NCI-H2029 treated with DMSO at 0.1 percent for 48 hours (cell line): ENCODE data around the gene ACOT6.
"Not testable (repeated sequence)": the region's sequence is repeated elsewhere in the genome, so short reads cannot be mapped to it uniquely, and the experiment has no call there.

Experiments used
- DNase-seq: peaks from one replicate; lab custom pipeline; 2025; lab: John Stamatoyannopoulos, UW

Gene ACOT6, protein sequence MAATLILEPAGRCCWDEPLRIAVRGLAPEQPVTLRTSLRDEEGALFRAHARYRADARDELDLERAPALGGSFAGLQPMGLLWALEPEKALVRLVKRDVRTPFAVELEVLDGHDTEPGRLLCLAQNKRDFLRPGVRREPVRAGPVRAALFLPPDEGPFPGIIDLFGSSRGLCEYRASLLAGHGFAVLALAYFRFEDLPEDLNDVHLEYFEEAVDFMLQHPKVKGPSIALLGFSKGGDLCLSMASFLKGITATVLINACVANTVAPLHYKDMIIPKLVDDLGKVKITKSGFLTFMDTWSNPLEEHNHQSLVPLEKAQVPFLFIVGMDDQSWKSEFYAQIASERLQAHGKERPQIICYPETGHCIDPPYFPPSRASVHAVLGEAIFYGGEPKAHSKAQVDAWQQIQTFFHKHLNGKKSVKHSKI

DNA sequence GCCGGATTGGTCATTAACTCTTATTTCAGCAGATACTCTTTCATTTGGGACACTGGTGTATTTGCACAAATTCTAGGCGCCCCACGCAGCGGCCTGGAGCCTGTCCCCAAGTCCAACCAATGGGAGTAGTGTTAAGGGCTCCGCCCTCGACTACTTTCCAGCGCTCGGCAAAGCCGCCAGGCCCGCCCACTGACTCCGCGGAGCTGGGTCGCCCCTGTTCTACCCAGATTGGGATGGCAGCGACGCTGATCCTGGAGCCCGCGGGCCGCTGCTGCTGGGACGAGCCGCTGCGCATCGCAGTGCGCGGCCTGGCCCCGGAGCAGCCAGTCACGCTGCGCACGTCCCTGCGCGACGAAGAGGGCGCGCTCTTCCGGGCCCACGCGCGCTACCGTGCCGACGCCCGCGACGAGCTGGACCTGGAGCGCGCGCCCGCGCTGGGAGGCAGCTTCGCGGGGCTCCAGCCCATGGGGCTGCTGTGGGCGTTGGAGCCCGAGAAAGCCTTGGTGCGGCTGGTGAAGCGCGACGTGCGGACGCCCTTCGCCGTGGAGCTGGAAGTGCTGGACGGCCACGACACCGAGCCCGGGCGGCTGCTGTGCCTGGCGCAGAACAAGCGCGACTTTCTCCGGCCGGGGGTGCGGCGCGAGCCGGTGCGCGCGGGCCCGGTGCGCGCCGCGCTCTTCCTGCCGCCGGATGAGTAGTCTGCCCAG lies at the start of gene ACOT6:
Gene ACOT6, plus strand, starts transcription at position 179 of the 707 bp plus-strand sequence. Its CDS starts 55 bp downstream, at position 234.
- no peak for DNase-seq

DNA sequence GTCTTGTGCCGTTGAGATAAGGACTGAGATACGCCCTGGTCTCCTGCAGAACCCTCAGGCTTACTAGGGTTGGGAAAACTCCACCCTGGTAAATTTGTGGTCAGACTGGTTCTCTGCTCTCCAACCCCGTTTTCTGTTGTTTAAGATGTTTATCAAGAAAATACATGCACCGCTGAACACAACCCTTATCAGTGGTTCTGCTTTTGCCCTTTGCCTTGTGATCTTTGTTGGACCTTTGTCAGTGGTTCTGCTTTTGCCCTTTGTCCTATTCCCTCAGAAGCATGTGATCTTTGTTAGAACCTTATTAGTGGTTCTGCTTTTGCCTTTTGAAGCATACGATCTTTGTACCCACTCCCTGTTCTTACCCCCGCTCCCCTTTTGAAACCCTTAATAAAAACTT lies 49.6 kb upstream of the ACOT6 start:
- not testable (repeated sequence) for DNase-seq

DNA sequence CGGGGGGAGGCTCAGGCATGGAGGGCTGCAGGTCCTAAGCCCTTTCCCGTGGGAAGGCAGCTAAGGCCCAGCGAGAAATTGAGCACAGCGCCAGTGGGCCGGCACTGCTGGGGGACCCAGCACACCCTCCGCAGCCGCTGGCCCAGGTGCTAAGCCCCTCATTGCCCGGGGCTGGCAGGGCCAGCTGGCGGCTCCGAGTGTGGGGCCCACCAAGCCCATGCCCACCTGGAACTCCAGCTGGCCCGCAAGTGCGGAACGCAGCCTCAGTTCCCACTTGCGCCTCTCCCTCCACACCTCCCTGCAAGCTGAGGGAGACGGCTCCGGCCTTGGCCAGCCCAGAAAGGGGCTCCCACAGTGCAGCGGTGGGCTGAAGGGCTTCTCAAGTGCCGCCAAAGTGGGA lies 45.9 kb upstream of the ACOT6 start:
- not testable (repeated sequence) for DNase-seq

DNA sequence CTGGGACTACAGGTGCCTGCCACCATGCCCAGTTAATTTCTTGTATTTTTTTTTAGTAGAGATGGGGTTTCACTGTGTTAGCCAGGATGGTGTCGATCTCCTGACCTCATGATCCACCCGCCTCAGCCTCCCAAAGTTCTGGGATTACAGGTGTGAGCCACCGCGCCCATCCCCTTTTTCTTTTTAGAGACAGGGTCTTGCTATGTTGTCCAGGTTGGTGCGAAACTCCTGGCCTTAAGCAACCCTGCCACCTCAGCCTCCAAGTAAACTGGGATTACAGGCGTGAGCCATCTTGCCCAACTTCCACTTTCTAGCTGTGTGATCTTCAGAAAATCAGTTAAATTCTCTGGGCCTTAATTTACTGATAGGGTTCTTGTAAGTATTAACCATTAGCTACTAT lies 45.4 kb upstream of the ACOT6 start:
- DNase-seq, result not testable (repeated sequence)

DNA sequence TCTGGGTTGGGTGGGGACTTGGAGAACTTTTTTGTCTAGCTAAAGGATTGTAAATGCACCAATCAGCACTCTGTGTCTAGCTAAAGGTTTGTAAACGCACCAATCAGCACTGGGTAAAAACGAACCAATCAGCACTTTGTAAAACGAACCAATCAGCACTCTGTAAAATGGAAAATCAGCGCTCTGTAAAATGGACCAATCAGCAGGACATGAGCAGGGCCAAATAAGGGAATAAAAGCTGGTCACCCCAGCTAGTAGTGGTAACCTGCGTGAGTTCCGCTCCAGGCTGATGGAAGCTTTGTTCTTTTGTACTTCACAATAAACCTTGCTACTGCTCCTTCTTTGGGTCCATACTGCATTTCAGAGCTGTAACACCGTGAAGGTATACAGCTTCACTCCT lies 45.0 kb upstream of the ACOT6 start:
- DNase-seq, result no peak

DNA sequence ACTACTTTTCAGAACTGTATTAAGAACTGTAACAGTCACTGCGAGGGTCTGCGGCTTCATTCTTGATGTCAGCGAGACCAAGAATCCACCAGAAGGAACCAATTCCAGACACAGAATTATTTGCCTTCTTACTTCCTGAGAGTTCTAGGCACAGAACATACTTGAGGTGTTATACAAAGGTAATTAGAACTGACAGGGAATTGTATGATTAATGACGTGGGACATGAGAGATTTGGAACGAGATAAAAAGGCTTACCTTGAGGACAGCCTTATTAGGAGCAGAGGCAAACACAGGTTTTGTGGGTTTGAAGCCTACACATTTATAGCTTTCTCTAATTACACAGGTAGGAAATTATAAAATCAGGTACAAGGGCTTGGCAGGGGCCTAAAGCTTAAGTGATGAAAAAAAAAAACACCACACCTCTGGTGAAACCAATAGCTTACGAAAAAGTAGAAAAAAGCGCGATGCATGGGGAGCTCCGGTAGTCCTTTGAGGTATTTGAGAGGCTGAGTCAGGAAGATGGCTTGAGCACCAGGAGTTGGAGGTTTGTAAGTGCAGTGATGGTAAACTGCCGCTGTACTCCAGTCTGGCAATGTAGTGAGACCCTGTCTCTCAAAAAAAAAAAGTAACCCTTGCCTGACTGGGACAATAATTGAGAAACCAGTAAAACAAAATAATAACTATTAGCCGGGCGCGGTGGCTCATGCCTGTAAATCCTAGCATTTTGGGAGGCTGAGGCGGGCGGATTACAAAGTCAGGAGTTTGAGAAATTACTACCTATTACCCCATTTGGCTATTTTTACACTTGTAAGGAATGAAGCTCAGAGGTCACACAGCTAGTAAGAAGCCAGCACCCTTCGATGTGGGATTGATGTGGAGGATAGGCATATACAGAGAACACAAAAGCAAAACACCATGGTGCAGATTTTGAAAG lies 44.1 kb upstream of the ACOT6 start:
- no peak for DNase-seq

DNA sequence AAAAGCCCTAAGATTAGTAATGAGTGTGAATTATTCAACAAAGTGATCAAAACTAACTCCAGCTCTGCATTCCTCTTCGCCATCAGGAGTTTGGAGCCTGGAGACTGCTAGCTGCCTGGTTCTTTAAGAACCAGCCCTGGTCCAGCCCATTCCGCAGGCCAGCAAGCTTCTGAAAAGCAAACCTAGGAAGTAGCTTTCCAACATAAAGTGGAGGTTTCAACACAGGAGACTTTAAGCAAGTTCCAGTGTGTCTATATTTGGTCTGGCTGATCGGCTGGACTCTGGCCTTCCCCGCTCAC lies 43.5 kb upstream of the ACOT6 start:
- DNase-seq, result not testable (repeated sequence)

DNA sequence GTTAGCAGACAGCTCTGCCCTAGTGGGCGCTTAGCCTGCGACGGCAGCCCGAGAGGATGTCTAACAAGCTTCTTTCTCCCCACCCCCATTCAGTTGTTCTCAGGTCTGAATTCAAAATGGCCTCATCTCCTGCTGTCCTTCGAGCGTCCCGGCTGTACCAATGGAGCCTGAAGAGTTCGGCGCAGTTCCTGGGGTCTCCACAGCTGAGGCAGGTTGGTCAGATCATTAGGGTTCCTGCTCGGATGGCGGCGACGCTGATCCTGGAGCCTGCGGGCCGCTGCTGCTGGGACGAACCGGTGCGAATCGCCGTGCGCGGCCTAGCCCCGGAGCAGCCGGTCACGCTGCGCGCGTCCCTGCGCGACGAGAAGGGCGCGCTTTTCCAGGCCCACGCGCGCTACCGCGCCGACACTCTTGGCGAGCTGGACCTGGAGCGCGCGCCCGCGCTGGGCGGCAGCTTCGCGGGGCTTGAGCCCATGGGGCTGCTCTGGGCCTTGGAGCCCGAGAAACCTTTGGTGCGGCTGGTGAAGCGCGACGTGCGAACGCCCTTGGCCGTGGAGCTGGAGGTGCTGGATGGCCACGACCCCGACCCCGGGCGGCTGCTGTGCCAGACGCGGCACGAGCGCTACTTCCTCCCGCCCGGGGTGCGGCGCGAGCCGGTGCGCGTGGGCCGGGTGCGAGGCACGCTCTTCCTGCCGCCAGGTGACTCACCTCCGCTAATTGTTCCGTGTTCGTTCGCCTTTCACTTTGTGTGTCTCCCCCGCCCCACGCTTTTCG lies 42.9 kb upstream of the ACOT6 start, which contains the start of gene ACOT2:
Gene ACOT2, plus strand, starts transcription at position 29 of the 774 bp plus-strand sequence. Its CDS starts 28 bp downstream, at position 57.
- not testable (repeated sequence) for DNase-seq

DNA sequence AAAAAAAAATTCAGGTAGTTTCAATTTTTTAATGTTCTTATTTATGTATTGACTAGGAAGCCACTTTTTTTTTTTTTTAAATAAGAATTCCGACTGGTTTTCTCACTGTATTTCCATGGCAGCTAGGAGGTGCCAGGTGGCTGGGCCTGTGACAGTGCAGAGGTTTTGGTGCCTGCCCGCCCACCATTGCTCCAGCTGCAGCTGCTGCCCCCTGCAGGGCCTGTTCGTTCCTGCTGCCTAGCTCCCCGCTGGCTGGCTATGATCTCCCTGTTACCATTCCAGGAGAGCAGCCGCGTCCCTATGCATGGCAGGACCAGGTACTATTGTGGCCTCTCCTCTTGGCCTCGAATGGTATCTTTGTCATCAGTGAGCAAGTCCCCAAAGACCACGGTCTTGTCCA lies 41.4 kb upstream of the ACOT6 start:
- DNase-seq, result not testable (repeated sequence)

DNA sequence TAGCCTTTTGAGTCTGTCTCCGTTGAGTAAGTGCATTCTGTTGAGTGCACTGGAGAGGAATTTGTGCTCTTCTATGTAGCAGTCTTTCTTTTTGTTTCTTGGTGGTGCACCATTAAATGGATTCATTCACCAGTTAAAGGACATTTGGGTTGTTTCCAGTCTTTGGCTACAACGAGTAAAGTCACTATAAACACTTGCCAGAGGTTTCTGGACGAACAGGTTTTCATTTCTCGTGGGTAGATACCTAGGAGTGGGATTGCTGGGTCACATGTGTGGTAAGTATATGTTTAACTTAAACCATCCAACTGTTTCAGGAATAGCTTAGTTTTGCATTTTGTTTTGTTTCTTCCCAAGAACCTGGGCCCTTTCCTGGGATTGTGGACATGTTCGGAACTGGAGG lies 39.3 kb upstream of the ACOT6 start:
- DNase-seq, result not testable (repeated sequence)

DNA sequence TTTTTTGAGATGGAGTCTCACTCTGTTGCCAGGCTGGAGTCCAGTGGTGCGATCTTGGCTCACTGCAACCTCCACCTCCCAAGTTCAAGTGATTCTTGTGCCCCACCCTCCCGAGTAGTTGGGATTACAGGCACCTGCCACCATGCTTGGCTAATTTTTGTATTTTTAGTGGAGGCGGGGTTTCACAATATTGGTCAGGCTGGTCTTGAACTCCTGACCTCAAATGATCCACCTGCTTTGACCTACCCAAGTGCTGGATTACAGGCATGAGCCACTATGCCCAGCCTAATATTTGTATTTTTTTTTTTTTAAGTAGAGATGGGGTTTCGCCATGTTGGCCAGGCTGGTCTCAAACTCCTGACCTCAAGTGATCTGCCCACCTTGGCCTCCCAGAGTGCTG lies 38.6 kb upstream of the ACOT6 start:
- DNase-seq, result not testable (repeated sequence)

DNA sequence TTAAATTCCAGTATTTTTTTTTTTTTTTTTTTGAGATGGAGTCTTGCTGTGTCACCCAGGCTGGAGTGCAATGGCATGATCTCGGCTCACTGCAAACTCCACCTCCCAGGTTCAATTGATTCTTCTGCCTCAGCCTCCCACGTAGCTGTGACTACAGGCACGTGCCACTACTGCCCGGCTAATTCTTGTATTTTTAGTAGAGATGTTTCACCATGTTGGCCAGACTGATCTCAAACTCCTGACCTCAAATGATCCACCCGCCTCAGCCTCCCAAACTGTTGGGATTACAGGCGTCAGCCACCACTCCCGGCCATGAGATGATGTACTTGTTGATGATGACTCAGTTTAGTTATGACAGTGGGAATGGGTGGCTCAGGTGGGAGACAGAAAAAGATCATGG lies 38.1 kb upstream of the ACOT6 start:
- DNase-seq, result not testable (repeated sequence)

DNA sequence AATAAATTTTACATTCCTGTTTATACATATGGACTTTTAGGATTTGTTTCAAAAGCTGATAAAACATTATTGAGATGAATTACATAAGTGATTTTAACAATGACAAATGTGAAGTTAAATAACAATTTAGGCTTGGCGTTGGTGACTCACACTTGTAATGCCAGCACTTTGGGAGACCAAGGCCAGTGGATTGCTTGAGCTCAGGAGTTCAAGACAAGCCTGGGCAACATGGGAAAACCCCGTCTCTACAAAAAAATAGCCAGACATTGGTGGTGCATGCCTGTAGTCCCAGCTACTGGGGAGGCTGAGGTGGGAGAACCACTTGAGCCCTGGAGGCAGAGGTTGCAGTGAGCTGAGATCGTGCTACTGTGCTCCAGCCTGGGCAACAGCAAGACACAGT lies 35.9 kb upstream of the ACOT6 start:
- no peak for DNase-seq

DNA sequence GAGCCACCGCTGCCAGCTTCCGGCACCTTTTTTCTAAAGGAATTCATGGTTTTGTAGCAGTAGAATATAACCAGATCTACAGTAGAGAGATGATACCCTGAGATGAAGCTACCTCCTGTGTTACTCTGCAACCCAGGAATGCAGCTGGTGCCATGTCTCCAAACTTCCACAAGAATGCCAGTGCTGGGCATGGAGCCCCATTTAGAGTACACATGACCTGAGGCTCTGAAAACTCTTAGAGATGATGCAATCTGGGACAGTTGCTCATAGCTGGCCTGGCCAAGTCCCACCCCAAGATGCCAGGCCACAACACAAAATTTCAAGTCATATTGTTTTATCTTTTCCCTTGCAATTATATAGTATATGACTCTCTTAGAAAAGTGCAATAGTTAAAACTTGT lies 35.1 kb upstream of the ACOT6 start:
- DNase-seq, result not testable (repeated sequence)

DNA sequence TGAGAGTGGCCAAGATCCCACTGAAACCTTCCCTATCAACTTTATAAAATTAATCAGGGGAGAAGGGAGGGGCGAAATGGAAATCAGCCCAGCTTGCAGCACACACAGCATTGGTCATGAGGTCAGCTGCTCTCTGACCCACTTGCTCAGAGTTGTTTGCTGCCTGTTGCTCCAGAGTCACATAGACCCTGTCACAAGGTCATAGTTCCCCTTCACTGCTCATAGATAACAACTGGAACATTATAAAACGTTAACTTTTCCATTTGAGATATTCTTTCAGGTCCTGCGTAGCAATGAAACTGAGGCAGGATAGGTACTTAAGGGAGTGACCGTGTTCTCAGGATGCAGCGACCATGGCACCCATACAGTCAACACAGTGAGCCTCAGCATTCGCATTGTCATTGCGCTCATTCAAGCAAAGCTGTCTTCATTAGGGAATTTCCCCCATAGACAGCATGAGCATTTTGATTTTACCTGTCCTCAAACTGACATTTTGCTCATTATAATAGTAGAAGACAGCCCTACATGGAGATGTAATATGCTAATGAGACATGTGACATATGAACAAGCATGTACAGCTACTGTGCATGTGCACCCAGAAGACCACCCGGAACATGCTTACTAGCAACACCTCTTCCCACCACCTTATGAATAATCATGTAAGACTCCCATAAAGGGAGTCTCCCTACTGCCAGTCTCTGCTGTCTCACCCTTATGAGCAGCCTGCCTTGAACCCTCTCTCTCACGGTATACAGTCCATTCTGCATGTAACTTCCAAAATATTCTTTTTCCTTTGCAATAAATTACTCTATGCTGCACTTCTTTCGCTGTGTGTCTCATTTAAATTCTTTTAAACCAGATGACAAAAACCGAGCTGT lies 30.0 kb upstream of the ACOT6 start:
- DNase-seq, result not testable (repeated sequence)

DNA sequence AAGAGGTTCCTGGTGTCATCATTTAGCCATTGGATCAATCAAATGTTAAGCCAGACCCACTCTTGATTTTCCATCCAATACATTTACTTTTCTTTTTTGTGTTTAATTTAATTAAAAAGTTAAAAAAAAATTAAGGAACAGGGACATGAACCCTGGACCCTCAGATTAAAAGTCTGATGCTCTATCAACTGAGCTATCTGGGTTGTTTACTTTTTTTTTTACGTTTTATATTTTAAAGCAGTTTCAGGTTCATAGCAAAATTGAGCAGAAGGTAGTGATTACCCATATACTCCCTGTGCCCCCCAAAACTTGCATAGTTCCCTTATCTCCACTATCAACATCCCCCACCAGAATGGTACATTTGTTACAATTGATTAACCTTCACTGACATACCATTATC lies 23.6 kb upstream of the ACOT6 start:
- no peak for DNase-seq

DNA sequence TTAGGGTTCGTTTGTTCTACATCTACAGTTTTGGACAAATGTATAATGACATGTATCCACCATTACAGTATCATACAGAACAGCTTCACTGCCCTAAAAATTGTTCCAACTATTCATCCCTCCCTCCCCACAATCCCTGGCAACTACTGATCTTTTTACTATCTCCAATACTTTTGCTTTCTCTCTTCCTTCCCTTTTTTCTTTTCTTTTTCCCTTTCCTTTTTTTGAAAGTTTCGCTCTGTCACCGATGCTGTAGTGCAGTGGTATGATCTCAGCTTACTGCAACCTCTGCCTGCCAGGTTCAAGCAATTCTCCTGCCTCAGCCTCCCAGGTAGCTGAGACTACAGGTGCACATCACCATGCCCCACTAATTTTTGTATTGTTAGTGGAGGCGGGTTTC lies 23.2 kb upstream of the ACOT6 start:
- DNase-seq, result no peak

DNA sequence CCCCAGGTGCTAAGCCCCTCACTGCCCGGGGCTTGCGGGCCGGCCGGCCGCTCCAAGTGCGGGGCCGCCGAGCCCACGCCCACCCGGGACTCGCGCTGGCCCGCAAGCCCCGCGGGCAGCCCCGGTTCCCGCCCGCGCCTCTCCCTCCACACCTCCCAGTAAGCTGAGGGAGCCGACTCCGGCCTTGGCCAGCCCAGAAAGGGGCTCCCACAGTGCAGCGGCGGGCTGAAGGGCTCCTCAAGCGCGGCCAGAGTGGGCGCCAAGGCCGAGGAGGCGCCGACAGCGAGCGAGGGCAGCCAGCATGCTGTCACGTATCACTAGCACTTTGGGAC lies 21.7 kb upstream of the ACOT6 start:
- not testable (repeated sequence) for DNase-seq

DNA sequence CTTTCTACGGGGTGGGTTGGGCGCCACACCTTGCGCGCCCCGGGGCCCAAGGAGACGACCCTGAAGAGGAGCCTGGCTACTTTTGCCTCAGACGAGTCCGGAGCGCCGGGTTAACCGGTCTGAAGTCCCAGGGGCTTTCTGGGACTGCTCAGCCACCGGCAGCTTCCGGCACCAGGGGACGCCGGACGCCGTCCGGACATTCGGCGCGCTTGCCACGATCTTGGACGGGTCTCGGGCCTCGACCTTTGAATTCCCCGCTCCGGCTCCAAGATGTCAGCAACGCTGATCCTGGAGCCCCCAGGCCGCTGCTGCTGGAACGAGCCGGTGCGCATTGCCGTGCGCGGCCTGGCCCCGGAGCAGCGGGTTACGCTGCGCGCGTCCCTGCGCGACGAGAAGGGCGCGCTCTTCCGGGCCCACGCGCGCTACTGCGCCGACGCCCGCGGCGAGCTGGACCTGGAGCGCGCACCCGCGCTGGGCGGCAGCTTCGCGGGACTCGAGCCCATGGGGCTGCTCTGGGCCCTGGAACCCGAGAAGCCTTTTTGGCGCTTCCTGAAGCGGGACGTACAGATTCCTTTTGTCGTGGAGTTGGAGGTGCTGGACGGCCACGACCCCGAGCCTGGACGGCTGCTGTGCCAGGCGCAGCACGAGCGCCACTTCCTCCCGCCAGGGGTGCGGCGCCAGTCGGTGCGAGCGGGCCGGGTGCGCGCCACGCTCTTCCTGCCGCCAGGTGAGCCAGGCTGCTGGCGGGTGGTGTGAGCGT lies 20.4 kb upstream of the ACOT6 start, which contains the start of gene ACOT4:
Gene ACOT4, plus strand, starts transcription at position 184 of the 760 bp plus-strand sequence. Its CDS starts 87 bp downstream, at position 271.
- no peak for DNase-seq

DNA sequence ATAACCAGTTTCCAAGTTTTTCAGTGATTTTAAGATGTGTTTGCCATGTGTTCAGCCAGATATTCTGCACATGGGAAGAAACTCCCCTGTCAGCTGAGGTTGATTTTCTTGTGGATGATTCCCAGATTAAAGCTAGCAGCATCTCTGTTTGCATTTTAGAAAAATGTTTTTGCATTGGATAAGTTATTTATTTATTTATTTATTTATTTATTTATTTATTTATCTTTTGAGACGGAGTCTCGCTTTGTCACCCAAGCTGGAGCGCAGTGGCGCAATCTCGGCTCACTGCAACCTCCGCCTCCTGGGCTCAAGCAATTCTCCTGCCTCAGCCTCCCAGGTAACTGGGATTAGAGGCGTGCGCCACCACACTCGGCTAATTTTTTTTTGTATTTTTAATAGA lies 17.8 kb upstream of the ACOT6 start:
- DNase-seq, result no peak
